ENCODE results near the gene ADGRV1.

The ADGRV1 gene

GRCh38 chr5:90898326-90899013 is 339.9 kb downstream of the ADGRV1 start:
- H3K27ac ChIP-seq: peak overlapping the region; percentile 26
- TF ChIP-seq CTCF (IDR thresholded peaks at IDR 0.05): no peak
- no peak for TF ChIP-seq ZFX (IDR thresholded peaks at IDR 0.05; ENCODE audit: borderline replicate concordance)

- H3K27ac ChIP-seq: peak overlapping the region; percentile 26
- no peak for TF ChIP-seq CTCF (IDR thresholded peaks at IDR 0.05)
- TF ChIP-seq ZFX (IDR thresholded peaks at IDR 0.05; ENCODE audit: borderline replicate concordance): no peak
These were observed 340.5 kb downstream of the ADGRV1 start for GRCh38 chr5:90899014-90899604.

- TF ChIP-seq ZFX (IDR thresholded peaks at IDR 0.05; ENCODE audit: borderline replicate concordance) (no peak), CTCF (IDR thresholded peaks at IDR 0.05) (no peak)
- H3K27ac ChIP-seq: no peak overlapping the region
These were observed 342.7 kb downstream of the ADGRV1 start for GRCh38 chr5:90901261-90901660.

DNA sequence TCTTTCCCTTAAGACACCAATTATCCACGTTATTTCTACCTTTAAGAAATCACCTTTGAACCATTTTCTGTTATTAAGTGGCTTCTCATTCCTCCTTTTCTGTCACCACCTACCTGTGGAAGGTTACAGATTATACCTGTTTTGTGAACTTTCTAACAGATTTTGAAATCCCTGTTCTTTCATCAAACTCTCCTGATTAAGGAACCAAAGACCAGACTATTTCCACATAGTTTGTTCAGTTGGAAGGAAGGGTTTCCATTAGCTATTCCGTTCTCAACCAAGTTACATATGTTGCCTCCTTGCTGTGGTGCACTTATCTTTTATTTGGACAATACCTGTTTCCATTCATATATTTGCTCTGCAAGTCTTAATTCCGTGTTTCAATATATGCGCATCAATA is 343.6 kb downstream of the ADGRV1 start:
- TF ChIP-seq ZFX (IDR thresholded peaks at IDR 0.05; ENCODE audit: borderline replicate concordance): no peak
- no peak for TF ChIP-seq CTCF (IDR thresholded peaks at IDR 0.05)
- H3K27ac ChIP-seq: no peak overlapping the region

- TF ChIP-seq ZFX (IDR thresholded peaks at IDR 0.05; ENCODE audit: borderline replicate concordance): no peak
- TF ChIP-seq CTCF (IDR thresholded peaks at IDR 0.05): no peak
- no peak overlapping the region for H3K27ac ChIP-seq
These were observed 344.2 kb downstream of the ADGRV1 start for GRCh38 chr5:90902651-90903386.

DNA sequence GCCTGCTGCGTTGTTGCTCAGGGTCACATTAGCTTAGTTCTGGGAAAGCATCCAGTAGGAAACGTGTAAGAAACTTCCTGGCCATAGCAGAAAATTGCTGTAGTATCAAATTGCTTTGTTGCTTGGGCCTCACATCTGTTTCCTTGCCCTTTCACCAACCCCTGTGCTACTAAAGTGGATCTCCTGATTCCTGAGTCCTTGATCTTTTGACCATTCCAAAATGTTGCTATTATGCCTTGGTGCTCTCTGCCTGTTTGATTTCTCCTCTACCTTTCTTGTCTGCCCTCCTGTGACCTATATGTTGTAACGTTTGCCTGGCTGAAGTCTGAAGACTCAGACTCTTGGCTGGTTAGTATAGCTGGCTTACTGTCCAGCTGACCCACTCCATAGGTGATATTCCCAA is 350.5 kb downstream of the ADGRV1 start:
- TF ChIP-seq CTCF (IDR thresholded peaks at IDR 0.05): no peak
- H3K27ac ChIP-seq: peak overlapping the region; percentile 26

DNA sequence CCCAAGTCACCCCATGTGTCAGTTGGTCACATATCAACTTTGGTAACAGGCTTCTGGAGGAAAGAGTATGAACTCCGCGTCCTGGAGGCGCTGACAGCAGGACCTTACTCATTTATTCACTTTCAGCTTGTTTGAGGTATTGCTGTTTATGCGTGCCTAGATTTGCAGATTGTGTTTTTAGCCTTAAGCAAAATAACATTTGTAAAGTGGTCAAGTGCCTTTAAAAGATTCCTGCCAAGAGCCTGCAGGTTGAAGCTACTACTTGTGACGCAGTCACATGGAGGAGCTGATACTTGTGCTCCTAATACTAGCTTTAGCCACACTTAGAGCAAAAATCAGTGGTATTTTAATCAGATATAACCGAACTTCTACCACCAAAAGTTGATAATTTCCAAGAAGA is 351.3 kb downstream of the ADGRV1 start:
- TF ChIP-seq CTCF (IDR thresholded peaks at IDR 0.05) (no peak), ZFX (IDR thresholded peaks at IDR 0.05; ENCODE audit: borderline replicate concordance) (no peak)
- H3K27ac ChIP-seq: no peak overlapping the region

Measured in 22Rv1 (cell line).